Thymus (tissue), 11 donors: ENCODE data around the gene ARVCF. TPM values are rescaled to one million over a fixed set of nuclear protein-coding genes. Genes with fewer than 3 reads are reported as not detected.

Source experiments
- DNase-seq, 9 donors: peaks; one replicate each; pipeline ENCODE4 v3.0.0-alpha.2; 2013; ENCODE audit warnings: low spot score in 9 of 9, low read depth in 6 of 9, missing footprints in 1 of 9
- H3K27ac ChIP-seq, 2 donors: one replicate each; pipeline ENCODE4 v1.5.1; 2013; ENCODE audit warnings: control low read depth in 1 of 2, low read depth in 1 of 2, low read length in 1 of 2, mild to moderate bottlenecking in 1 of 2, moderate library complexity in 1 of 2
- H3K27me3 ChIP-seq, 2 donors: one replicate each; pipeline ENCODE4 v1.5.1; 2013; ENCODE audit warnings: low read length in 1 of 2; ENCODE audit not compliant: control insufficient read depth in 2 of 2, insufficient read depth in 1 of 2
- H3K36me3 ChIP-seq, 2 donors: one replicate each; pipeline ENCODE4 v1.5.1; 2013; ENCODE audit warnings: low read length in 1 of 2, mild to moderate bottlenecking in 1 of 2, moderate library complexity in 1 of 2; ENCODE audit not compliant: control insufficient read depth in 2 of 2, insufficient read depth in 2 of 2
- H3K4me1 ChIP-seq, 2 donors: one replicate each; pipeline ENCODE4 v1.5.1; 2013; ENCODE audit warnings: low read length in 2 of 2; ENCODE audit not compliant: control insufficient read depth in 2 of 2, insufficient read depth in 2 of 2
- H3K4me3 ChIP-seq, 2 donors: one replicate each; pipeline ENCODE4 v1.5.1; 2013; ENCODE audit warnings: low read length in 2 of 2, control low read depth in 1 of 2, mild to moderate bottlenecking in 1 of 2
- H3K9me3 ChIP-seq, 2 donors: one replicate each; pipeline ENCODE4 v1.5.1; 2013; ENCODE audit warnings: low read length in 1 of 2, mild to moderate bottlenecking in 1 of 2; ENCODE audit not compliant: control insufficient read depth in 2 of 2, insufficient read depth in 1 of 2
- WGBS: extraction: QIAGEN DNeasy Blood & Tissue Kit; methylation state at CpG from one replicate; pipeline ENCODE4 v1.1.7; 2013; 5-methylcytosine and 5-hydroxymethylcytosine counted together
- polyA plus RNA-seq: library from polyadenylated mRNA; stranded (reverse); fragments of 200-250 nt; gene quantifications from one replicate; pipeline ENCODE4 v1.2.3, GENCODE V29; 2013
- total RNA-seq: library from RNA; stranded (reverse); fragments of 120-200 nt; gene quantifications from one replicate; pipeline ENCODE4 v1.2.4, GENCODE V29; 2013
- donor health status: healthy.

Gene ARVCF
- total and polyA plus RNA-seq, 2 donors: 2.1 to 8.2 TPM

DNA sequence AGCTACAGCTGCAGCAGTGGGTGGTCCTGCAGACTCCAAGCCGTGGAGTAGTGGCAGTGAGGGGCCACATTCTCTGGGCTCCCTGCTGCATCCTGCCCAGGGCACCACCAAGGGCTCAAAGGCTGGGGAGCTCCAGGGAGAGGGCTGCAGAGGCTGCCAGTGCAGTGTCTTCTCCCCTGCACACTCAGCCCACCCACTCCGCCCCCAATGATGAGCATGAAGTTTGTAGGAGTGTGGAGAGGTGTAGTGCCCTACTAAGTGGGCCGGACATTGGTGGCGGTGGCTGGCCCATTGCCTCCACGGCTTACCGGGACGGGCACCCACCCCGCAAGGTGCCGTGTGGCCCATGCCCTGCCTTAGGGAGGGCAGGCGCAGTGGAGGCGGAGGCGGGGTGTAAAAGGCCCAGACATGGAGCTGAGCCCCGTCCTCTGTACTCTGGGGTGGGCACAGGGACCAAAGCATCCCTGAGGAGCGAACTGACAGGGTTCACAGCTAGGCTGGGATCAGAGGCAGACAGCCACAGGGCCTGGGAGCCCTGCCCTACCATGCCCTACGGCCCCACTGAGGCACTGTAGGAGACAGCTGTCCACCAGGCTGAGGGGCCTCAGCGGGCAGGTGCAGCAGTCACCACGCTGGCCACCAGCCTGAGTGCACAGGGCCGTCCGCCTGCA, 18.9 kb downstream of the ARVCF start:
- Histone ChIP-seq H3K4me1 (no peaks in the 10 kb centered on the region), H3K9me3 (no peaks in the 10 kb centered on the region), H3K27me3 (peaks cover 0 to 2% of the 10 kb centered on the region in 2 donors), H3K27ac (no peak overlapping the region), H3K36me3 (no peaks in the 10 kb centered on the region), H3K4me3 (no peak overlapping the region)
- WGBS: 93% methylated on average over 19 of the region's 19 CpGs
- no peak for DNase-seq

DNA sequence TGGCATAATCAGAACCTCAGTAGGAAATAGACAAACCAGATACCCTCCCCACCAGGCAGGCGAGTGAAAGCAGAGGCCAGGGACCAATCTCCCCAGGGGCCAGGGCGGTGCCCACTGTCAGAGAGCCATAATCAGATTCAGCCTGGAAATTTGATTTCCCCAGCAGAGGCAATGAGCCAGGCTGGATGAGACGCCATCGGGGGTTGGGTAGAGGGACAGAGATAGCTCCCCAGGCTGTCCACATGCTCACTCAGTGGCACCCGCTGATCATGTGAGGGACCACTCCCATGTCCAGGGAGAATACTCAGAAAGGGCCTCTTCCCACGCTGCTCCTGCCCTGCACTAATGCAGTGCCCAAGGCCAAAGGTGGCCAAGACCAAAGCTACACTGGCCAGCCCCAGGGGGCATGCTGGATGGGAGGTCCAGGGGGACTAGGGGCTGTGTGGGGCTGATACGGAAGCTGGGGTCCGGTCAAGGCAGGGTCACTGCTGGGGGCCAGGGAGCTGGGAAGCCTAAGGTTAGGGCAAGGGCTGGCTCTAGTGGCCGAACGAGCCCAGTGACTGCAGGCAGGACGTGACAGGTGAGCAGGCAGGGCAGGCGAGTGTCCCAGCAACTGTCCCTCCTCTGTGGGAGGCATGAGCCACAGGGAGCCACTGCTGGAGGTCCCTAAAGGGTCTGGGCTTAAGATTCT, 19.8 kb downstream of the ARVCF start:
- DNase-seq: no peak
- H3K4me1 ChIP-seq: no peaks in the 10 kb centered on the region
- no peak overlapping the region for H3K4me3 ChIP-seq
- H3K27me3 ChIP-seq: no peaks in the 10 kb centered on the region
- no peaks in the 10 kb centered on the region for H3K9me3 ChIP-seq
- H3K27ac ChIP-seq: no peak overlapping the region
- H3K36me3 ChIP-seq: no peaks in the 10 kb centered on the region
- WGBS: 92% methylated on average over 12 of the region's 12 CpGs

DNA sequence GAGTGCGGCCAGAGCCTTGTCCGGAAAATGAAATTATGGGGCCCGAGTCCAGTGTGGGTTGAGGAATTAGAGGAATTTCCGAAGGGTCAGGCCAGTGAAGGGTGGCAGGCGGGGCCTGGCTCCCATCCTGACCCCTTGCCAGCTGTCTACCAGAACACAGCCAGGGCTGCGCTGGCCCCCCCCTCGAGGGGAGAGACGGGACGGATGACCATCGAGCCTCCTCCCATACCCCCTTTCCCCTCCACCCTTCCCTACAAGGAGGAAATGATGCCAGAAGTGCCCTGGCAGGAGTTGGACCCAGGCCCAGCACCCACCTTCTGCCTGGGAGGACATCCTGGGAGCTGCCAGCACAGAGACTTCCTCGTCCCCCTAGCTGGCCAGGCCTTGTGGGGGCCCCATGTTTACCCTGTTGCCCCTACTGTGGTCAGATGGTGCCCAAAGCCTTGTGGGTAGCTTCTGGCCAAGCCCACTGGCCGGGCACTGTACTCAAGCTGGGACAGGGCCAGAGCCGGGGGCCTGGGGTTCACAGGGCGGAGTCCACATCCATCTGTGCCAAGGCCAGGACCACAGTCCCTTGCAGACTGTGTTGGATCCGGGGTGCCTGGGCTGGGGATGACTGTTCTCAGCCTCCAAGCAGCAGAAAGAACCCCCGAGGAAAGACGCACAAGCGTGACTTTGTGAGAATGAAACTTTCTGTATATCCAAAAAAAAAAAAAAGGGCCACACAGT, 20.8 kb downstream of the ARVCF start:
- 90% methylated on average over 18 of the region's 18 CpGs for WGBS
- H3K4me3 ChIP-seq: no peak overlapping the region
- H3K27ac ChIP-seq: no peak overlapping the region
- no peaks in the 10 kb centered on the region for H3K27me3 ChIP-seq
- no peak for DNase-seq
- no peaks in the 10 kb centered on the region for H3K9me3 ChIP-seq
- H3K36me3 ChIP-seq: no peaks in the 10 kb centered on the region
- no peaks in the 10 kb centered on the region for H3K4me1 ChIP-seq

DNA sequence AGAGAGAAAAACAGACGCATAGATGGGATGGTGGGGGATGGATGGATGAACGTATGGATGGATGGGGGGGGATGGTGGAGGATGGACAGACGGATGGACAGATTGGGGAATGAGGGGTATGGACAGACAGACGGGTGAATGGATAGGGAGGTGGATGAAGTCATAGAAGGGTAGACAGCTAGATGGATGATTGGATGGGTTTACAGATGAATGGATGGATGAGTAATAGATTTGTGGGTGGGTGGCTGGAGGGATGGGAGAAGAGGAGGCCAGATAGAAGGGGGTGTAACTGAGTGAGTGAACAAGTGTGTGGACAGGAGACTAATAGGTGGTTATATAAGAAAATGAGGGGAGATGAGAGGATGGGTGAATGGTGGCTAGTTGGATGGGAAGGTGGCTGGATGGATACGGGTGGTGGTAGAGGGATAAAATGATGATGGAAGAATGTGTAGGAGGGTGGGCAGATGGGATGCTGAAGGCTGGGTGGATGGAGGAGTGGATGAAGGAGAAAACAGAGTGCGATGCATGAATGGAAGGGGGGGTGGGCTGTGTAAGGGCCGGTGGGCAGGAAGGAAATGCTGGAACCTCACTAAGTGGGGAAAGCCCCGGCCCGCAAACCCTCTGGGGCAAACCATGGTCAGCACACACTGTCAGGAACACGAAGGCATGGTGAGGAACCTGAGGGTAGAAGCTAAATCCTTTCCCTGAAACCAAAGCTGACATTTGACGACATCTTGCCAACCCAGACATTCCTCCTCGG, 21.6 kb downstream of the ARVCF start:
- H3K9me3 ChIP-seq: no peaks in the 10 kb centered on the region
- no peaks in the 10 kb centered on the region for H3K4me1 ChIP-seq
- WGBS: 89% methylated on average over 12 of the region's 12 CpGs
- no peaks in the 10 kb centered on the region for H3K27me3 ChIP-seq
- H3K27ac ChIP-seq: no peak overlapping the region
- no peak for DNase-seq
- no peaks in the 10 kb centered on the region for H3K36me3 ChIP-seq
- no peak overlapping the region for H3K4me3 ChIP-seq

DNA sequence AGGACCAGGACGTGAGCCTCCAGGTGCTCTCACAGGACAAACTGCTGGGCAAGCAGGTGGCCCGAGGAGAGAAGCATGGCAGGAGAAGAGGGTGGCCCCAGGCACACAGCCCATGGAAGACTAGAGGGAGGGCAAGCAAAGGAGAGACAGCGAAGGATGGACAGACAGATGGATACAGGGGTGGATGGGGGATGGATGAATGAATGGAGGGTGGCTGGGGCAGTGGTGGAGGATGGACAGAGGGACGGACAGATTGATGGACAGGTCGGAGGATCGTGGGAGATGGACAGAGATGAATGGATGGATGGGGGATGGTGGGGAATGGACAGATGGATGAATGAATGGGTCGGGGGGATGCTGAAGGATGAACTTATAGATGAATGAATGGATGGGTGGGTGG, 22.7 kb downstream of the ARVCF start:
- H3K4me1 ChIP-seq: no peaks in the 10 kb centered on the region
- H3K36me3 ChIP-seq: no peaks in the 10 kb centered on the region
- no peaks in the 10 kb centered on the region for H3K9me3 ChIP-seq
- 94% methylated on average over 7 of the region's 7 CpGs for WGBS
- H3K27ac ChIP-seq: no peak overlapping the region
- no peaks in the 10 kb centered on the region for H3K27me3 ChIP-seq
- H3K4me3 ChIP-seq: no peak overlapping the region
- DNase-seq: no peak

DNA sequence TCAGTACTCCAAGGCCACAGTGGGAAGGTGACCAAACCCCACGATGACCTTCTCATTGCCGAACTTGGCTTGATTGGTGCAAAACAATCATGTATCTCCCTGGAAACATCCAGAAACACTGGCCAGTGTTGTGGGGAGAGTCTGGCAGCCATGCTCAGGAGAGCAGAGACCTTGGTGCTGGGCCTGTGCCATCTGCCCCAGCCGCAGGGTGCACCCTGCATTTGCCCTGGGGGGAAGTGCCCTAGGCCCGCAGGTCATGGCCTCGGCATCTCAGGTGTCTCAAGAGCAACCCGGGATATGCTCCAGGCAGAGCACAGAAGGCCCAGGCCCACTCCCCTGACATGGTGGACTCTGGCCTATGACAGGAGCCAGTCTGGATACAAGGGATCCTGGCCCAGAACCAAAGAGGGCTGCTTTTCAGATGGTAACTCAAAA, 23.7 kb downstream of the ARVCF start:
- 98% methylated on average over 6 of the region's 6 CpGs for whole genome bisulfite sequencing

DNA sequence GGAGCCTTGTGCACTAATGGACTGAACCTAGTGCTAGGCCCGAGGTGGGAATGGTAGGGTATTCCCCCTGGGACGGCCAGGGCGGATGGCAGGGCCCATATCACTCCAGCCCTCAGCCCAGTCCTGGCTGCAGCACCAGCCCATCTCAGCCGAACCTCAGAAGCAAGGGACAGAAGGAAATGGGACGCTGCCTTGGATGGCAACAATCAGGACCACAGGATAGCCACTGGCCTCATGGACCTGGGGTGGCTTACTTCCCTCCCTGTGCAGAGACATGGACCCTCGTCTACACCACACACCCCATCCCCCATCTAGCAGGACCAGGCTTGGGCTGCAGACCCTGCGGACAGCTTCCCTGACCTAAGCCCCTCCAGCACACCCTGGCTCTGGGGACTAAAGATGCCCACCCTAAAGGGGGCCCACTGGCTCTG, 24.1 kb downstream of the ARVCF start:
- H3K9me3 ChIP-seq: no peaks in the 10 kb centered on the region
- H3K4me1 ChIP-seq: peaks cover 0 to under 1% of the 10 kb centered on the region in 2 donors
- H3K4me3 ChIP-seq: no peak overlapping the region
- no peaks in the 10 kb centered on the region for H3K36me3 ChIP-seq
- whole genome bisulfite sequencing: 95% methylated on average over 7 of the region's 7 CpGs
- H3K27ac ChIP-seq: no peak overlapping the region
- DNase-seq: no peak
- H3K27me3 ChIP-seq: peaks cover 0 to 2% of the 10 kb centered on the region in 2 donors

More for the DNA sequence above, 23.7 kb downstream of the ARVCF start:
- Histone ChIP-seq H3K27me3 (no peaks in the 10 kb centered on the region), H3K9me3 (no peaks in the 10 kb centered on the region), H3K4me1 (no peaks in the 10 kb centered on the region), H3K36me3 (no peaks in the 10 kb centered on the region), H3K27ac (no peak overlapping the region), H3K4me3 (no peak overlapping the region)
- no peak for DNase-seq

DNA sequence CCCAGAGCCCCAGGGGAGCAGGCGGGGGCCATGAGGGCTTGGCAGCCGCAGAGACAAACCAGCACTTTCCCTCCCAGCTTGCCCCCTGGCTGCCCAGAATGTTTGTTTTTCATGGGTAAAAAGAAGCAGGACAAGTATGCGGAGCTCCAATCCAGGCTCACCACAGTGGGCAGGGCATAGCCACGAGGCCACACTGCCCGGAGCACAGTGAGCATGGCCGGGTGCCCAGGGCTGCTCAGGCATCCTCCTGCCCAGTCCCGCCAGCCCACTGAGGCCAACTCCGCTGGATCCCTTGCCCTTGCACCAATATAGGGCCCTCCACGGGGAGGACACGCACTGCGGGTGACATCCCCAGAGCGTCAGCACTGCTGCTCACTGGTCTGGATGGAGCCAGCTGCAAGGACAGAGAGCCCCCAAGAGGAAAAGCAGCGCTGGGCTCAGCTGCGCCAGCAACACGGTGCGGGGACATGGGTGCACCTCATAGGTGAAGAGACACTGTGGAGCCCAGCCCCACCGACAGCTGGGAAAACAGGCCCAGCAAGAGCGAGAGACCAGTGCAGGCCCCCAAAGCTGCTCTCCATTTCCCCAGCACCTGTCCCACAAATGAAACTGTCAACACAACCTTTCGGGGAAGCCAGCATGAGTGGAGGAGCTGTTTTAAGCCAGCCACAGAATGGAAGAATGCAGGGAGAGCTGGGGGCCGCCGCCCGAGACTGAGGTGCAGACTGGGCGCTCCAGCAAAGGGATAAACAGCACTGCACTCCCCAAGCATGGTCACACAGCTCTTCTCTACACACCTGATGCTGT, 24.8 kb downstream of the ARVCF start:
- Histone ChIP-seq H3K4me3 (no peak overlapping the region), H3K27ac (no peak overlapping the region), H3K36me3 (no peaks in the 10 kb centered on the region), H3K9me3 (no peaks in the 10 kb centered on the region), H3K27me3 (peaks cover 0 to 5% of the 10 kb centered on the region in 2 donors), H3K4me1 (peaks cover 0 to 2% of the 10 kb centered on the region in 2 donors)
- DNase-seq: no peak
- 96% methylated on average over 23 of the region's 23 CpGs for WGBS
